ENCODE results near the gene LGR6. TPM values are rescaled to one million over a fixed set of nuclear protein-coding genes. Genes with fewer than 3 reads are reported as not detected.

The LGR6 gene
- total and polyA plus RNA-seq, 2 of the 4 experiments (the other 2 are of a cell fraction): not detected

DNA sequence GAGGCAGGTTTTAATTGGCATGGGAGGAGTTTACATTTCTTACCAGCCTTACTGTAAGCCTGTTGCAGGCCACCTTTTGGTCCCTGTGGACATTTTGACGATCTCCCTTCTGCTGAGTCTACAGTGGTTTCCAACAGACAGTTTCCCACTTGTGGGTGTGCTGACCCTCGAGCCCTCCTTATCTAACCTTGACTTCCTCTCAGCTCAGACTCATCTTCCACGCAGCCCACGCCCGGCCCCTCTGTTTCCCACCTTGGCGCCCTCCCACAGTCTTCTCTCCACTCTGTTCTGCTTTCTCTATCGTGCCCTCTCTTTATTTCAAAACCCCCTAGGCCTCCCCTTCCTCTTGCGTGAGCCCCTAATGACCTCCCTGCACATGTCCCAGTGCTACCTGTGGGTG lies 43.0 kb upstream of the LGR6 start:
- Histone ChIP-seq H2BK20ac (ENCODE audit: low read depth, low read length) (no peak overlapping the region), H4K20me1 (ENCODE audit: insufficient read depth, low read length) (no peaks in the 10 kb centered on the region), H3K4me1 (ENCODE audit: control insufficient read depth, insufficient read depth, low read length) (no peaks in the 10 kb centered on the region), H3K79me1 (ENCODE audit: low read depth in 1 of 2, low read length in 2 of 2) (no peaks in the 10 kb centered on the region), H2BK5ac (ENCODE audit: low read depth, low read length, poor library complexity, severe bottlenecking) (no peak overlapping the region), H2AK5ac (ENCODE audit: low read depth, low read length) (no peak overlapping the region), H3K36me3 (ENCODE audit: control insufficient read depth, insufficient read depth, low read length) (no peaks in the 10 kb centered on the region), H2BK120ac (ENCODE audit: low read depth, low read length) (no peak overlapping the region), H2AK9ac (replicated peaks; ENCODE audit: low read depth, low read length, poor library complexity) (no peak overlapping the region), H3K18ac (ENCODE audit: low read depth, low read length) (no peak overlapping the region), H3K23ac (ENCODE audit: low read depth, low read length) (no peak overlapping the region), H4K5ac (ENCODE audit: low read depth, low read length) (no peak overlapping the region), H3K9me1 (ENCODE audit: insufficient read depth, low read length) (no peaks in the 10 kb centered on the region), H2AFZ (replicated peaks; ENCODE audit: low read length, poor library complexity) (no peak overlapping the region), H3K27ac (ENCODE audit: insufficient read depth, low read length) (no peak overlapping the region), H2BK15ac (ENCODE audit: low read depth, low read length) (no peak overlapping the region), H4K91ac (ENCODE audit: insufficient read depth, low read depth, low read length) (no peak overlapping the region), H3K56ac (ENCODE audit: extremely low read depth, insufficient read depth, low read length) (no peak overlapping the region), H3K4me2 (ENCODE audit: low read depth, low read length) (no peak overlapping the region), H4K8ac (ENCODE audit: low read depth in 2 of 2, low read length in 2 of 2) (no peak overlapping the region), H3K4me3 (ENCODE audit: insufficient read depth, low read depth, low read length) (no peak overlapping the region), H3K9me3 (ENCODE audit: control insufficient read depth, insufficient read depth, low read length) (no peaks in the 10 kb centered on the region), H3K4ac (ENCODE audit: low read depth, low read length) (no peak overlapping the region), H3K14ac (replicated peaks; ENCODE audit: low read depth, low read length) (no peak overlapping the region), H3K27me3 (ENCODE audit: control insufficient read depth, insufficient read depth, low read length) (peaks cover 22% of the 10 kb centered on the region), H3K9ac (ENCODE audit: low read depth, low read length) (no peak overlapping the region)
- dilution Hi-C loops (cut with HindIII; ENCODE audit: low sequenced_read_pairs, unreplicated experiment) (no loop called here), in situ Hi-C loops (cut with MboI; ENCODE audit: low sequenced_read_pairs) (no loop called here), intact Hi-C loops (cut with micrococcal nuclease) (no loop called here)
- no TSS peak for BruUV-seq (replicated peaks)
- no peak for DNase-seq
- ChIA-PET CTCF (no interaction called here), POLR2A (ENCODE audit: unreplicated experiment) (no interaction called here)
- 68% methylated on average over 6 of the region's 8 CpGs; no CpG with 5 or more reads in 1 of the 2 experiments for WGBS, 2 experiments (ENCODE audit: extremely low coverage in 2 of 2, insufficient read length in 1 of 2)
- no peak for ATAC-seq (ENCODE audit: low read depth)
- no peak for TF ChIP-seq MAFK (IDR thresholded peaks at IDR 0.05; ENCODE audit: low read depth, low read length)
- TF ChIP-seq CEBPB (IDR thresholded peaks at IDR 0.05; ENCODE audit: low read depth, low read length): no peak
- no peak for TF ChIP-seq FOS (IDR thresholded peaks at IDR 0.05; ENCODE audit: low read depth, low read length)
- TF ChIP-seq CHD1 (IDR thresholded peaks at IDR 0.05; ENCODE audit: low read depth, low read length): no peak
- TF ChIP-seq SMC3 (IDR thresholded peaks at IDR 0.05; ENCODE audit: low read depth, low read length): no peak
- TF ChIP-seq, protein P1, sequence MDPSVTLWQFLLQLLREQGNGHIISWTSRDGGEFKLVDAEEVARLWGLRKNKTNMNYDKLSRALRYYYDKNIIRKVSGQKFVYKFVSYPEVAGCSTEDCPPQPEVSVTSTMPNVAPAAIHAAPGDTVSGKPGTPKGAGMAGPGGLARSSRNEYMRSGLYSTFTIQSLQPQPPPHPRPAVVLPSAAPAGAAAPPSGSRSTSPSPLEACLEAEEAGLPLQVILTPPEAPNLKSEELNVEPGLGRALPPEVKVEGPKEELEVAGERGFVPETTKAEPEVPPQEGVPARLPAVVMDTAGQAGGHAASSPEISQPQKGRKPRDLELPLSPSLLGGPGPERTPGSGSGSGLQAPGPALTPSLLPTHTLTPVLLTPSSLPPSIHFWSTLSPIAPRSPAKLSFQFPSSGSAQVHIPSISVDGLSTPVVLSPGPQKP (IDR thresholded peaks at IDR 0.05; ENCODE audit: borderline replicate concordance, low read depth, low read length): no peak
- TF ChIP-seq BHLHE40 (IDR thresholded peaks at IDR 0.05; ENCODE audit: low read depth, low read length): no peak
- no peak for TF ChIP-seq NFE2L2 (IDR thresholded peaks at IDR 0.05; ENCODE audit: low read depth, low read length)
- no peak for TF ChIP-seq RAD21 (IDR thresholded peaks at IDR 0.05; ENCODE audit: low read length)
- TF ChIP-seq POLR2A (IDR thresholded peaks at IDR 0.05; ENCODE audit: low read depth, low read length): no peak
- no peak for TF ChIP-seq MAZ (IDR thresholded peaks at IDR 0.05; ENCODE audit: borderline replicate concordance, low read depth, low read length)
- TF ChIP-seq, protein P2, sequence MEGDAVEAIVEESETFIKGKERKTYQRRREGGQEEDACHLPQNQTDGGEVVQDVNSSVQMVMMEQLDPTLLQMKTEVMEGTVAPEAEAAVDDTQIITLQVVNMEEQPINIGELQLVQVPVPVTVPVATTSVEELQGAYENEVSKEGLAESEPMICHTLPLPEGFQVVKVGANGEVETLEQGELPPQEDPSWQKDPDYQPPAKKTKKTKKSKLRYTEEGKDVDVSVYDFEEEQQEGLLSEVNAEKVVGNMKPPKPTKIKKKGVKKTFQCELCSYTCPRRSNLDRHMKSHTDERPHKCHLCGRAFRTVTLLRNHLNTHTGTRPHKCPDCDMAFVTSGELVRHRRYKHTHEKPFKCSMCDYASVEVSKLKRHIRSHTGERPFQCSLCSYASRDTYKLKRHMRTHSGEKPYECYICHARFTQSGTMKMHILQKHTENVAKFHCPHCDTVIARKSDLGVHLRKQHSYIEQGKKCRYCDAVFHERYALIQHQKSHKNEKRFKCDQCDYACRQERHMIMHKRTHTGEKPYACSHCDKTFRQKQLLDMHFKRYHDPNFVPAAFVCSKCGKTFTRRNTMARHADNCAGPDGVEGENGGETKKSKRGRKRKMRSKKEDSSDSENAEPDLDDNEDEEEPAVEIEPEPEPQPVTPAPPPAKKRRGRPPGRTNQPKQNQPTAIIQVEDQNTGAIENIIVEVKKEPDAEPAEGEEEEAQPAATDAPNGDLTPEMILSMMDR (conservative IDR thresholded peaks at IDR 0.05; ENCODE audit: low read depth, low read length): no peak
- TF ChIP-seq, protein P3, sequence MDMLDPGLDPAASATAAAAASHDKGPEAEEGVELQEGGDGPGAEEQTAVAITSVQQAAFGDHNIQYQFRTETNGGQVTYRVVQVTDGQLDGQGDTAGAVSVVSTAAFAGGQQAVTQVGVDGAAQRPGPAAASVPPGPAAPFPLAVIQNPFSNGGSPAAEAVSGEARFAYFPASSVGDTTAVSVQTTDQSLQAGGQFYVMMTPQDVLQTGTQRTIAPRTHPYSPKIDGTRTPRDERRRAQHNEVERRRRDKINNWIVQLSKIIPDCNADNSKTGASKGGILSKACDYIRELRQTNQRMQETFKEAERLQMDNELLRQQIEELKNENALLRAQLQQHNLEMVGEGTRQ (IDR thresholded peaks at IDR 0.05; ENCODE audit: low read depth, low read length): no peak
- TF ChIP-seq MXI1 (IDR thresholded peaks at IDR 0.05; ENCODE audit: borderline replicate concordance, low read depth, low read length): no peak
- TF ChIP-seq RFX5 (IDR thresholded peaks at IDR 0.05; ENCODE audit: low read depth, low read length): no peak
